Left lung (tissue), 10 donors: Measurements from ENCODE around the gene PIBF1. TPM values are rescaled to one million over a fixed set of nuclear protein-coding genes. Genes with fewer than 3 reads are reported as not detected.
A peak's percentile ranks its signal among the peaks of the same experiment; 100 is the strongest.

Source experiments
- ATAC-seq: fragments of 200-7000 bp; cut with Tn5 transposase; one replicate; pipeline ENCODE4 v1.9.1; 2020; ENCODE audit warnings: moderate library complexity
- DNase-seq, 4 donors: peaks; one replicate each; pipeline ENCODE4 v3.0.0-alpha.2; 2013 to 2020
- H3K27ac ChIP-seq, 2 donors: fragments of 200-600 bp; sonication (generic) in 1 of 2; one replicate each; pipeline versions ENCODE4 v1.5.0 to v1.8.0; 2020 to 2021
- H3K27me3 ChIP-seq, 2 donors: fragments of 200-600 bp; sonication (generic) in 1 of 2; one replicate each; pipeline versions ENCODE4 v1.5.0 to v1.8.0; 2020 to 2021
- H3K36me3 ChIP-seq, 2 donors: fragments of 200-600 bp; sonication (generic) in 1 of 2; one replicate each; pipeline versions ENCODE4 v1.5.0 to v1.8.0; 2020 to 2021
- H3K4me1 ChIP-seq, 2 donors: fragments of 200-600 bp; one replicate each; pipeline ENCODE4 v1.8.0; 2021
- H3K4me3 ChIP-seq, 2 donors: fragments of 200-600 bp; sonication (generic) in 1 of 2; one replicate each; pipeline versions ENCODE4 v1.5.0 to v1.8.0; 2020 to 2021; ENCODE audit warnings: mild to moderate bottlenecking in 1 of 2
- H3K9me3 ChIP-seq, 2 donors: fragments of 200-600 bp; sonication (generic) in 1 of 2; one replicate each; pipeline versions ENCODE4 v1.5.0 to v1.8.0; 2020 to 2021
- intact Hi-C, 2 donors: fragments of 100-400 bp; cut with DNase I; formaldehyde crosslinking; loops; one replicate each; pipeline versions ENCODE4 v1.11.2 to v1.14.2; 2022
- polyA plus RNA-seq, 6 donors: library from polyadenylated mRNA; unstranded; fragments of 120-200 nt; gene quantifications; one replicate each; pipeline ENCODE4 v1.2.1, GENCODE V29; 2013; ENCODE audit not compliant: insufficient read length in 6 of 6
- total RNA-seq, 2 donors: library from RNA; stranded (reverse); fragmentation: NEBNext Ultra II Directional; extraction: Animal tissue kit (Norgen Biotek cat#: 25700); gene quantifications; one replicate each; pipeline ENCODE4 v1.2.1, GENCODE V29; 2021
- TF ChIP-seq, protein P1 (sequence below), 2 donors: fragments of 200-600 bp; sonication (generic) in 1 of 2; IDR thresholded peaks; one replicate each; pipeline versions ENCODE4 v1.5.0 to v1.8.0; 2021; ENCODE audit warnings: antibody characterized with exemption in 2 of 2
- donor health status: DM: no; HTN: yes; CAD: no.
- donor health status: DM: no; HTN: no; CAD: no.

The PIBF1 gene
- total and polyA plus RNA-seq, 8 donors: 20.7 to 52.6 (median 41.4) TPM

GRCh38 chr13:73058736-73059459 lies 277.0 kb downstream of the PIBF1 start, which contains the start of gene KLF5:
Gene KLF5 (plus strand): TSS chr13:73059005. CDS start chr13:73059328, 323 bp downstream.
- DNase-seq: peak; percentile 80 to 100 (median 95)
- intact Hi-C loops: no loop called here

DNA sequence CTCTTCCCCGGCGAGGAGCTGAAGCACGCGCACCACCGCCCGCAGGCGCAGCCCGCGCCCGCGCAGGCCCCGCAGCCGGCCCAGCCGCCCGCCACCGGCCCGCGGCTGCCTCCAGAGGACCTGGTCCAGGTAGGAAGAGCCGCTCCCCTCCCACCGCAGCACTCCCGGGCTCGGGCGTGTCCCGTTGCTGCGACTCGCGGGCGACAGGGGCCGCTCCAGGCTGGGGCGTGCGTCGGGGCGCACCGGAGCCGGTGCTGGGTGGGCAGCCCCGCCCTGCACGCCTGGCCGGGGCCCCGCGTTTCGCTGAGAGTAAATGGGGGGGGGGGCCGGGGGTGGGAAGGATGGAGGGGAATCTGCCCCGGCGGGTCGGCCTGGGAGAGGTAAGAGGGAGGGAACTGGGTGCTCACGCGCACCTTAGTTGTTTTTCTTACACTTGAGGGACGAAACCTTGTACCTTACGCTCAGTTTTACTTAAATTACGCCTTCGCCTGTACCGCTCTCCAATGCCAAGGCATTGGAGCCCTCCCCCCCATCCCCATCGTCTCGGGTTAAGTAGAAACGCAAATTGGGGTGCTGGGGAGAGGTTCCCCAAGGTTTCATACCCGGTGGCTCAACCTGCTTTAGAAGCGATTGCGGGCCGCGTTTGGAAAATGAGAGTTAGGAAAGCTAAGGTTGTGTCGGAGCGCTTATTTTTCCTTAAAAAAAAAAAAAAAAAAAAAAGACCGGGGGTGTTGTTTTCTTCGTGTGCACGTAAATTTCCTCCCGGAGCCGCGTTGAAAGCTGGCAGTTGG lies 277.7 kb downstream of the PIBF1 start:
- peaks cover 10 to 53% of the 10 kb centered on the region in 2 donors for H3K27me3 ChIP-seq
- peaks cover 0 to 9% of the 10 kb centered on the region in 2 donors for H3K36me3 ChIP-seq
- peak overlapping the region; percentile 73 to 75 for H3K4me3 ChIP-seq
- peaks cover 5 to 32% of the 10 kb centered on the region in 2 donors for H3K4me1 ChIP-seq
- H3K9me3 ChIP-seq: no peaks in the 10 kb centered on the region
- peak in 3 of 4 donors; percentile 56 to 92 (median 77) for DNase-seq
- intact Hi-C loops: no loop called here
- ATAC-seq: peak; percentile 24
- TF ChIP-seq, protein P1, sequence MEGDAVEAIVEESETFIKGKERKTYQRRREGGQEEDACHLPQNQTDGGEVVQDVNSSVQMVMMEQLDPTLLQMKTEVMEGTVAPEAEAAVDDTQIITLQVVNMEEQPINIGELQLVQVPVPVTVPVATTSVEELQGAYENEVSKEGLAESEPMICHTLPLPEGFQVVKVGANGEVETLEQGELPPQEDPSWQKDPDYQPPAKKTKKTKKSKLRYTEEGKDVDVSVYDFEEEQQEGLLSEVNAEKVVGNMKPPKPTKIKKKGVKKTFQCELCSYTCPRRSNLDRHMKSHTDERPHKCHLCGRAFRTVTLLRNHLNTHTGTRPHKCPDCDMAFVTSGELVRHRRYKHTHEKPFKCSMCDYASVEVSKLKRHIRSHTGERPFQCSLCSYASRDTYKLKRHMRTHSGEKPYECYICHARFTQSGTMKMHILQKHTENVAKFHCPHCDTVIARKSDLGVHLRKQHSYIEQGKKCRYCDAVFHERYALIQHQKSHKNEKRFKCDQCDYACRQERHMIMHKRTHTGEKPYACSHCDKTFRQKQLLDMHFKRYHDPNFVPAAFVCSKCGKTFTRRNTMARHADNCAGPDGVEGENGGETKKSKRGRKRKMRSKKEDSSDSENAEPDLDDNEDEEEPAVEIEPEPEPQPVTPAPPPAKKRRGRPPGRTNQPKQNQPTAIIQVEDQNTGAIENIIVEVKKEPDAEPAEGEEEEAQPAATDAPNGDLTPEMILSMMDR (IDR thresholded peaks at IDR 0.05): no peak
- H3K27ac ChIP-seq: peak overlapping the region; percentile 88 to 89

More at GRCh38 chr13:73058736-73059459, 277.0 kb downstream of the PIBF1 start, which contains the start of gene KLF5:
- peak; percentile 93 for ATAC-seq
- Histone ChIP-seq H3K36me3 (peaks cover 0 to 5% of the 10 kb centered on the region in 2 donors), H3K4me1 (peaks cover 5 to 32% of the 10 kb centered on the region in 2 donors), H3K27me3 (peaks cover 10 to 53% of the 10 kb centered on the region in 2 donors), H3K27ac (peak within 1 kb of the TSS; percentile 88 to 89), H3K9me3 (no peaks in the 10 kb centered on the region), H3K4me3 (peak within 1 kb of the TSS; percentile 73 to 75)
- TF ChIP-seq, protein P1 (IDR thresholded peaks at IDR 0.05): no peak

- H3K4me1 ChIP-seq: peaks cover 5 to 32% of the 10 kb centered on the region in 2 donors
- ATAC-seq (peak; percentile 11), DNase-seq (peak; percentile 36 to 75 (median 59))
- intact Hi-C loops: no loop called here
- peak overlapping the region; percentile 88 to 89 for H3K27ac ChIP-seq
- H3K36me3 ChIP-seq: peaks cover 0 to 16% of the 10 kb centered on the region in 2 donors
- TF ChIP-seq, protein P1 (IDR thresholded peaks at IDR 0.05): no peak
- H3K27me3 ChIP-seq: peaks cover 10 to 45% of the 10 kb centered on the region in 2 donors
- H3K9me3 ChIP-seq: no peaks in the 10 kb centered on the region
- peak overlapping the region; percentile 73 to 75 for H3K4me3 ChIP-seq
These were observed 278.6 kb downstream of the PIBF1 start for GRCh38 chr13:73060251-73061160.

DNA sequence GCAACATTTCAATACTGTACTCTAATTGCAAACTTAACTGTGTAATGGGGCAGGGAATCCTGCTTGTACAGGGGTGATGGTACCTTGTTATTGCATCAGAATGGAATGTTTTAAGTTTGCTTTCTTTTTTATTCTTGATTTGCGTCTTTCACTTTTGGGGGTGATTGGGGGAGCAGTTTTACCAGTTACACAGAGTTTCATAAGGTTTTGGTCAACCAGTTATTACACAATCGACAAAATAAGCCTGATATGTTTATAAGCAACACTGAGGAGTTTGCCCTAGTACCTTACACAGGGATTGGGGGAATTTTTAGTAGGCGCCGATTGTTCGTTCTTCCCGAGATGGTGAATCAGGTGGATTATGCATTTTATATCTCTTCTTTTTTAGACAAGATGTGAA lies 279.5 kb downstream of the PIBF1 start:
- TF ChIP-seq, protein P1 (IDR thresholded peaks at IDR 0.05): no peak
- no peak for ATAC-seq

More for the DNA sequence above, 279.5 kb downstream of the PIBF1 start:
- Histone ChIP-seq H3K27ac (peak overlapping the region; percentile 88 to 89), H3K36me3 (peaks cover 0 to 19% of the 10 kb centered on the region in 2 donors), H3K9me3 (no peaks in the 10 kb centered on the region), H3K4me3 (peak overlapping the region; percentile 73 to 75), H3K4me1 (peaks cover 5 to 32% of the 10 kb centered on the region in 2 donors), H3K27me3 (peaks cover 10 to 36% of the 10 kb centered on the region in 2 donors)
- intact Hi-C loops: no loop called here
- no peak for DNase-seq
